Measurements from ENCODE around the gene UFM1.

GRCh38 chr13:38366954-38367645 lies 17.4 kb downstream of the UFM1 start:
- TF ChIP-seq CTCF (IDR thresholded peaks at IDR 0.05 in 4 of 5, conservative IDR thresholded peaks at IDR 0.05 in 1 of 5) (no peak), POLR2A (IDR thresholded peaks at IDR 0.05) (no peak)

Data from gastrocnemius medialis (tissue), 4 donors.